ENCODE results near the gene RALGAPA2.

- TF ChIP-seq POLR2A (IDR thresholded peaks at IDR 0.05) = no peak
- TF ChIP-seq CTCF (IDR thresholded peaks at IDR 0.05) = no peak
These were observed 43.4 kb upstream of the RALGAPA2 start for GRCh38 chr20:20755674-20756319.
